HuH-7 (cell line): ENCODE results near the gene SAMD10.
"Not testable (repeated sequence)": the region's sequence is repeated elsewhere in the genome, so short reads cannot be mapped to it uniquely, and the experiment has no call there.

ENCODE experiments used
- DNase-seq: peaks from one replicate; pipeline ENCODE4 v3.0.0; 2011; ENCODE audit warnings: low spot score

SAMD10 gene

GRCh38 chr20:64001607-64002011, 22.2 kb upstream of the SAMD10 start:
- no peak for DNase-seq

- DNase-seq: no peak
Observed at GRCh38 chr20:64000906-64001305, 21.5 kb upstream of the SAMD10 start.

DNA sequence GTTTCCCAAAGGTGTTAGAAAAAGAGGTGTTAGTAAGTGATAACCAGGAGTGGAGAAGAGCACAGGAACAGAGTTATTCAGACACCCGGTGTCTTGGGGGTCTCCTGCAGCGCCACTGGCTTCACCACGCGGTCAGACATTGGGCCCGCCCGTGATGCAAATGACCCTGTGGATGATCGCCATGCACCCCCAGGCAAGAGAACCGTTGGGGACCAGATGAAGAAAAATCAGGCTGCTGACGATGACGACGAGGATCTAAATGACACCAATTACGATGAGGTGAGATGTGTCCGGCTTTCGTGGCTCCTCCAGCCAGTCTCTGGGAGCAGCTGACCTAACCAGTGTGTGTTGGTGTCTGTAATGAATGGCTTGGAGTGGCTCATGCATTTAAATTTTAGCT, 3.5 kb upstream of the SAMD10 start:
- no peak for DNase-seq

DNA sequence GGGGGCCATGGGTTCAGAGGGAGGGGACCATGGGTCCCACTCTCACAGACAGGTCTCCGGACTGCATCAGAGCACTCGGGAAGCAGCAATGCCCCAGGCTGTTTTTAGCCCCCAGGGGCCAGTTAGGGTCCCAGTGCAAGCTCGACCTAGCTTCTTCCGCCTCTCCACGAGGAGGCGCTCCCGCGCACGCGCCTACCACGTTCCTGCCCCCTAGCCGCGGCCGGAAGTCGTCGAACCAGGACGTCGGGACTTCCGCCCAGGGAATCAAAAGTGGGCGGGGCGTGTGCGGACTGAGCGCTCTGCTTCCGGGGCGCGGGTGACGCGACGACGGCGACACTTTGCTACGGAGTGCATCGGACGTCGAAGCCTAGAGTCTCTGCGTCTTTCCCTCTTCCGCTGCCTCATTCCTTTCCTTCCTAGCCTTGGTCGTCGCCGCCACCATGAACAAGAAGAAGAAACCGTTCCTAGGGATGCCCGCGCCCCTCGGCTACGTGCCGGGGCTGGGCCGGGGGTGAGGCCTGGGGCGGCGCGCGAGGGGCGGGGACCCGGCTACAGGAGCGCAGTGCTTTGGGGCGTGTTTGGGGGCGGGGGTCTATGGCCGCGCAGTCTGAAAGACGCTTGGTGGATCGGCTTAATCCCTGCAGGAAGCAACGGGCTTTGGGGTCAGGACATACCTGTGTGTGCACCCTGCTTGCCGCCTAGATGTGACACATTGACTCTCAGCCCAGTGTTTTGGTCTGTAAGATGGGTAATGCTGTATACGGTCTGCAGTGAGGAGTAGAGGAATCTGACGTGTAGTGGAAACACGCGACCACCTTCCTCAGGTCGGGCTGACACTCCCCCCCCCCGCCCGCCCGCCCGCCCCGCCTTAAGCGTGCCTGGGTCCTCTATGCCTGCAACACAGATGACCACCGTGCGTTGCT, 1.6 kb upstream of the SAMD10 start, which contains the start of gene PRPF6:
Gene PRPF6 (plus strand): TSS at position 327 of the 923 bp plus-strand sequence. CDS start 114 bp downstream, at position 441.
- peak; percentile 98 for DNase-seq

GRCh38 chr20:63980317-63980805, 919 bp upstream of the SAMD10 start:
- DNase-seq: no peak

DNA sequence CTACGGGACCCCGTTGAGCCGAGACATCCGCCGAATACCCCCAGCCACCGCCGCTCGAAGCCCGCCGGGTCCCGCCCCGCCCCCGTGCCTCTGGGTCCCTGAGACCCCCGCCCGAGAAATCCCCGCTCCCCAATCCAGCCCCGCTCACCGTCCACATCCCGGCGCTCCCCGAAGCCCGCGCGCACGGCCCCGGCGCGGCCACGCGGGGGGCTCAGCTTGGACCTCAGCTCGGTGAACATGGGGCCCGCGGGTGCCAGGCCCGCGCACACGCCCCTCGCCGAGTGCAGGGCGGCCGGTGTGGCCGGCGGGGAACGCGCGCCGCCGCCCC, 249 bp downstream of the SAMD10 start:
- DNase-seq: no peak

- peak; percentile 81 for DNase-seq
Observed at GRCh38 chr20:63978319-63979228, 868 bp downstream of the SAMD10 start.

- DNase-seq: no peak
Observed at GRCh38 chr20:63977739-63978276, 1.6 kb downstream of the SAMD10 start.

DNA sequence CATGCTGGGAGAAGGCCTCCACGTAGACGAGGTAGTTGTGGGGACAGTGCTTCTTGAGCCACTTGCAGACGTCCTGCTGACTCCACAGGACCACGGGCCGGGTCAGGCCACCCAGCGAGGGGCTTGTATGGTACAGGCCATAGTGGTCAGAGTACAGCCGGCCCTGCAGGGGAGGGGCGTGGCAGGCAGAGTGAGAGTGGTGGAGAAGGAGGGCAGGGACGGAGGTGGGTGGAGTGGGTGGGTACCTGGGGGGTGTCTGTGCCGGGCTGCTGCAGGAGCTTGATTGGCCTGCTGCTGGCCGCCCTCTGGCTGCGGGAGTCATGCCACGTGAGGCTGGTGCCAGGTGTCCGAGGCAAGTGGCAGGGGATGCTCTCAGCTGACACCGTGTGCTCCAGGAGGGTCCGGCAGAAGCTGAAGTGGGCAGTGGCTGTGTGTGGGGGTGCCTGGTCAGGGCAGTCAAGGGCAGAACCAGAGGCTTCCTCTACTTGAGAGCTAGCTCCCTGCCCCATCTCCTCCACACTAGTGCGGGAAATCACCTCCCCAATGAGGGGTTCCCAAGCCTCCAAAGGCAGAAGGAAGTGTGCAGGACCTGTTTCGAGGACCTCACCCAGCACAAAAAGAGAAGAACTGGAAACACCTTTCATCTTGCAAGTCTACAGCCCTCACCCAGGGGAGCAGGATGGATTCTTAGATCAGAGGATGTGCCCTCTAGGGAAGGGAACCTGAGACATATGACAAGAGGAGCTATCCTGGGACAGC, 2.3 kb downstream of the SAMD10 start:
- no peak for DNase-seq

DNA sequence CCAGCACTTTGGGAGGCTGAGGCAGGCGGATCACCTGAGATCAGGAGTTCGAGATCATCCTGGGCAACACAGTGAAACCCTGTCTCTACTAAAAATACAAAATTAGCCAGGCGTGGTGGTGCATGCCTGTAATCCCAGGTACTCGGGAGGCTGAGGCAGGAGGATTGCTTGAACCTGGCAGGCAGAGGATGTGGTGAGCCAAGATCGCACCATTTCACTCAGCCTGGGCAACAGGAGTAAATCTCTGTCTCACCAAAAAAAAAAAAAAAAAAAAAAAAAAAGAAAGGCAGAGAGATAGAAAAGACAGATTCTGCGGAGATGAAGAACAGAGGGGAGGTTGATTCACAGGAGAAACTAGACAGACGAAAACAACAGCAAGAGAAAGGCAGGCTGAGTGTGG, 2.9 kb downstream of the SAMD10 start:
- not testable (repeated sequence) for DNase-seq

GRCh38 chr20:63974402-63975200, 4.8 kb downstream of the SAMD10 start:
- DNase-seq: no peak

DNA sequence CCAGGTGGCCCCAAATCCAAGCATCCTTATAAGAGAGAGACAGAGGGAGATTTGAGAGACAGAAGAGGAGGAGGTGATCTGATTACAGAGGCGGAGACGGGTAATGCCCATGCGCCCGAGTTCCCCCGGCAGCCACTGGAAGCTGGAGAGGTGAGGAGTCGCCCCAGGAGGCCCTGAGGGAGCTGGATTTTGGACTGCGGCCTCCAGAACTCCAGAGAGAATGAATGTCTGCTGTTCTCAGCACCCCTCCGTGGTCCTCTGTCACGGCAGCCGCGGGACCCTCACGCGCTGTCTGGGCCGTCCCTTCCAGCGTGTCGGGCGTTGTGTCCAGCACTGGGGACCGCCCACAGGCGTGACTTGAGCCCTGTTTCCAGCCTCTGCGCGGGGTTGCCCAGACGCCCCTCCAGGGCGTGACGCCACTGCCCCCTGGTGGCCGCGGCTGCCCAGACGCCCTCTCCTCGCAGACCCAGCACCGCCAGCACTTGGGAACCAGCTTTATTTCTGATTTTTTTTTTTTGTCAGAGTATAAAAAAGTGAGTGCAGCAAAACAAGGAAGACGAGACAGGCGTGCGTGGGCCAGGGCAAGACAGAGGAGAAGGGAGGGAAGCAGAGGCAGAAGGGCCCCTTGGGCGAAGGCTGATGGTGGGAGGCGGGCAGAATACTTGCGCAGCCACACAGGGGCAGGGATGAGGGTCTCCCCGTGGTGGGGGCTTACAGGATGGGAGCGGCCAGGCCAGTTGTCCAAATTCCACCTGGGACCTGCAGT, 5.6 kb downstream of the SAMD10 start:
- DNase-seq: peak; percentile 98

GRCh38 chr20:63973160-63973479, 6.3 kb downstream of the SAMD10 start:
- no peak for DNase-seq

- DNase-seq: no peak
Observed at GRCh38 chr20:63972312-63973159, 6.9 kb downstream of the SAMD10 start.

DNA sequence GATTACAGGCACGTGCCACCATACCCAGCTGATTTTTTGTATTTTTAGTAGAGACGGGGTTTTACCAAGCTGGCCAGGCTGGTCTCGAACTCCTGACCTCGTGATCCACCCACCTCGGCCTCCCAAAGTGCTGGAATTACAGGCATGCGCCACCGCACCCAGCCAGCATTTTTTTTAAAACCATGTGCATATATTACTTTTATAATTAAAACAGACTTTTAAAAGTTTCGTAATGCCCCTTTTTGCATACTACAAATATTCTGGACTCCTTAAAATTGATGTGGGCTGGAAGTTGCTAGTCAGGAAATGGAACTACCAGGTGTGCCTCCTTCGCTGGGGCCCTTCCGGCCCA, 7.5 kb downstream of the SAMD10 start:
- not testable (repeated sequence) for DNase-seq

DNA sequence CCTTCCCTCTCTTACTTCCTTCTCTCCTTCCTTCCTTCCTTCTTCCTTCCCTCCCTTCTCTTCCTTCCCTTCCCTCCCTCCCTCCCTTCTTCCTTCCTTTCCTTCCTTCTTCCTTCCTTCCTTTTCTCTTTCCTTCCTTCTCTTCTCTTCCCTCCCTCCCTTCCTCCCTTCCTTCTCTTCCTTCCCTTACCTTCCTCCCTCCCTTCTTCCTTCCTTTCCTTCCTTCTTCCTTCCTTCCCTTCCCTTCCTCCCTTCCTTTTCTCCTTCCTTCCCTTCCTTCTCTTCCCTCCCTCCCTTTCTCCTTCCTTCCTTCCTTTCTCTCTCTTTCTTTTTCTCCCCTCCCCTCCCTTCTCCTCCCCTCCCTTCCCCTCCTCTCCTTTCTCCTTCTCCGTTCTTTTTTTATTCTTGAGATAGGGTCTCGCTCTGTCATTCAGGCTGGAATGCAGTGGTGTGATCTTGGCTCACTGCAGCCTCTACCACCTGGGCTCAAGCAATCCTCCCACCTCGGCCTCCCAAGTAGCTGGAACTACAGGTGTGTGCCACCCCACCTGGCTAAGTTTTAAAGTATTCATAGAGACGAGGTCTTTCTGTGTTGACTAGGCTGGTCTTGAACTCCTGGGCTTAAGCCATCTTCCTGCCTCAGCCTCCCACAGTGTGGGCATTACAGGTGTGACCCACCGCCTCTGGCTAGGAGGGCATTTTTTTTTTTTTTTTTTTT, 8.6 kb downstream of the SAMD10 start:
- DNase-seq: no peak

GRCh38 chr20:63969838-63970713, 9.4 kb downstream of the SAMD10 start, which contains the start of gene ZNF512B:
TSS of gene ZNF512B (minus strand) at chr20:63969930. CDS start at chr20:63967950, 1,980 bp downstream.
- DNase-seq: no peak
